Cardiac muscle cell (in vitro differentiated cells and primary cell): ENCODE results near the gene TRIM62. TPM values are rescaled to one million over a fixed set of nuclear protein-coding genes. Genes with fewer than 3 reads are reported as not detected.

Experiments used
- DNase-seq, 2 donors: peaks; one replicate each; pipeline versions ENCODE4 v3.0.0 to v3.0.0-alpha.2; 2010 to 2017; ENCODE audit warnings: low read depth in 1 of 2, low spot score in 1 of 2
- H3K27ac ChIP-seq: fragments of 200-600 bp; sonication (generic); 2 replicates; pipeline ENCODE4 v1.5.1; 2016
- H3K27me3 ChIP-seq: fragments of 200-600 bp; sonication (generic); 2 replicates; pipeline ENCODE4 v1.6.0; 2016; ENCODE audit warnings: control low read depth
- H3K36me3 ChIP-seq: fragments of 200-600 bp; sonication (generic); 2 replicates; pipeline ENCODE4 v1.5.1; 2016; ENCODE audit warnings: control low read depth
- H3K4me1 ChIP-seq: fragments of 200-600 bp; sonication (generic); 2 replicates; pipeline ENCODE4 v1.8.1; 2017; ENCODE audit warnings: low read depth, mild to moderate bottlenecking, mixed run types
- H3K4me3 ChIP-seq: fragments of 200-600 bp; sonication (generic); 2 replicates; pipeline ENCODE4 v1.5.1; 2016; ENCODE audit warnings: mild to moderate bottlenecking
- H3K9me3 ChIP-seq: fragments of 200-600 bp; sonication (generic); 2 replicates; pipeline ENCODE4 v1.5.1; 2017; ENCODE audit warnings: low read depth, mild to moderate bottlenecking, control low read depth
- CTCF ChIP-seq: IDR thresholded peaks from 2 replicates; pipeline ENCODE4 v1.5.1; 2012; ENCODE audit warnings: low read depth, mild to moderate bottlenecking, low read length
- polyA plus RNA-seq: library from polyadenylated mRNA; unstranded; fragments of >200 nt; fragmentation: Nextera tagmentation; extraction: Ambion mirVana; gene quantifications from 2 replicates; pipeline ENCODE4 v1.2.1, GENCODE V29; 2016
- total RNA-seq: library from RNA; depleted of rRNA; stranded (reverse); fragments of >200 nt; gene quantifications from 2 replicates; pipeline ENCODE4 v1.2.3, GENCODE V29; 2016

TRIM62 gene
- total and polyA plus RNA-seq, 2 experiments from 2014 or later, result 3.1 to 5.8 TPM

- no peak for DNase-seq
- Histone ChIP-seq H3K27me3 (no peaks in the 10 kb centered on the region), H3K4me1 (no peaks in the 10 kb centered on the region), H3K4me3 (no peak overlapping the region), H3K27ac (no peak overlapping the region), H3K36me3 (no peaks in the 10 kb centered on the region), H3K9me3 (no peaks in the 10 kb centered on the region)
- no peak for TF ChIP-seq CTCF
These were observed 40.5 kb upstream of the TRIM62 start for GRCh38 chr1:33222381-33222780.

GRCh38 chr1:33221385-33221758, 39.5 kb upstream of the TRIM62 start:
- Histone ChIP-seq H3K27ac (no peak overlapping the region), H3K4me1 (no peaks in the 10 kb centered on the region), H3K36me3 (no peaks in the 10 kb centered on the region), H3K9me3 (no peaks in the 10 kb centered on the region), H3K4me3 (no peak overlapping the region), H3K27me3 (no peaks in the 10 kb centered on the region)
- DNase-seq, result no peak
- no peak for TF ChIP-seq CTCF

GRCh38 chr1:33220676-33221384, 39.0 kb upstream of the TRIM62 start:
- peak; percentile 19 to 61 for DNase-seq
- Histone ChIP-seq H3K27ac (no peak overlapping the region), H3K36me3 (no peaks in the 10 kb centered on the region), H3K4me1 (no peaks in the 10 kb centered on the region), H3K9me3 (no peaks in the 10 kb centered on the region), H3K27me3 (no peaks in the 10 kb centered on the region), H3K4me3 (no peak overlapping the region)
- no peak for TF ChIP-seq CTCF

GRCh38 chr1:33219886-33220661, 38.2 kb upstream of the TRIM62 start:
- Histone ChIP-seq H3K36me3 (no peaks in the 10 kb centered on the region), H3K4me1 (no peaks in the 10 kb centered on the region), H3K27ac (no peak overlapping the region), H3K27me3 (no peaks in the 10 kb centered on the region), H3K9me3 (no peaks in the 10 kb centered on the region), H3K4me3 (no peak overlapping the region)
- no peak for DNase-seq
- TF ChIP-seq CTCF, result no peak

GRCh38 chr1:33211972-33212371, 30.1 kb upstream of the TRIM62 start:
- no peak overlapping the region for H3K4me3 ChIP-seq
- no peaks in the 10 kb centered on the region for H3K36me3 ChIP-seq
- no peaks in the 10 kb centered on the region for H3K4me1 ChIP-seq
- DNase-seq, result no peak
- no peak for TF ChIP-seq CTCF
- no peaks in the 10 kb centered on the region for H3K9me3 ChIP-seq
- no peak overlapping the region for H3K27ac ChIP-seq
- peaks cover 3% of the 10 kb centered on the region for H3K27me3 ChIP-seq
